Brain microvascular endothelial cell (primary cell): ENCODE results near the gene PDE3A.

Experiments
- DNase-seq: peaks from one replicate; pipeline ENCODE4 v3.0.0-alpha.2; 2020
- H3K27ac ChIP-seq: fragments of 250-450 bp; sonication (Bioruptor Pico); 2 replicates; pipeline ENCODE4 v1.5.1; 2020; ENCODE audit warnings: mild to moderate bottlenecking, moderate library complexity
- H3K27me3 ChIP-seq: fragments of 250-450 bp; sonication (Bioruptor Pico); replicated peaks from 2 replicates; pipeline ENCODE4 v1.5.1; 2020; ENCODE audit warnings: mild to moderate bottlenecking
- H3K36me3 ChIP-seq: fragments of 250-450 bp; sonication (Bioruptor Pico); replicated peaks from 2 replicates; pipeline ENCODE4 v1.5.1; 2020; ENCODE audit warnings: mild to moderate bottlenecking
- H3K4me3 ChIP-seq: 2 replicates; pipeline ENCODE4 v1.5.1; 2011; ENCODE audit warnings: low read depth, mild to moderate bottlenecking, control low read depth, low read length, moderate library complexity
- in situ Hi-C: cut with HindIII; loops from 2 replicates; pipeline ENCODE4 v1.10.0; 2017; ENCODE audit warnings: low sequenced_read_pairs, low pct_ligation_motif_present
- TF ChIP-seq, protein P1 (sequence below): IDR thresholded peaks from 2 replicates; pipeline ENCODE4 v1.5.1; 2011; ENCODE audit warnings: low read depth, mild to moderate bottlenecking, moderate library complexity, low read length, control low read depth, inconsistent platforms; ENCODE audit errors: missing control alignments

Gene PDE3A

GRCh38 chr12:20514598-20514997 is 146.3 kb downstream of the PDE3A start:
- Histone ChIP-seq H3K27ac (no peak overlapping the region), H3K4me3 (no peak overlapping the region), H3K36me3 (no peaks in the 10 kb centered on the region), H3K27me3 (no peaks in the 10 kb centered on the region)
- DNase-seq, result no peak
- in situ Hi-C loops, result no loop called here
- TF ChIP-seq, protein P1, sequence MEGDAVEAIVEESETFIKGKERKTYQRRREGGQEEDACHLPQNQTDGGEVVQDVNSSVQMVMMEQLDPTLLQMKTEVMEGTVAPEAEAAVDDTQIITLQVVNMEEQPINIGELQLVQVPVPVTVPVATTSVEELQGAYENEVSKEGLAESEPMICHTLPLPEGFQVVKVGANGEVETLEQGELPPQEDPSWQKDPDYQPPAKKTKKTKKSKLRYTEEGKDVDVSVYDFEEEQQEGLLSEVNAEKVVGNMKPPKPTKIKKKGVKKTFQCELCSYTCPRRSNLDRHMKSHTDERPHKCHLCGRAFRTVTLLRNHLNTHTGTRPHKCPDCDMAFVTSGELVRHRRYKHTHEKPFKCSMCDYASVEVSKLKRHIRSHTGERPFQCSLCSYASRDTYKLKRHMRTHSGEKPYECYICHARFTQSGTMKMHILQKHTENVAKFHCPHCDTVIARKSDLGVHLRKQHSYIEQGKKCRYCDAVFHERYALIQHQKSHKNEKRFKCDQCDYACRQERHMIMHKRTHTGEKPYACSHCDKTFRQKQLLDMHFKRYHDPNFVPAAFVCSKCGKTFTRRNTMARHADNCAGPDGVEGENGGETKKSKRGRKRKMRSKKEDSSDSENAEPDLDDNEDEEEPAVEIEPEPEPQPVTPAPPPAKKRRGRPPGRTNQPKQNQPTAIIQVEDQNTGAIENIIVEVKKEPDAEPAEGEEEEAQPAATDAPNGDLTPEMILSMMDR, result no peak

- TF ChIP-seq, protein P1, result no peak
- no peak overlapping the region for H3K27ac ChIP-seq
- H3K27me3 ChIP-seq, result no peaks in the 10 kb centered on the region
- H3K36me3 ChIP-seq, result no peaks in the 10 kb centered on the region
- in situ Hi-C loops, result no loop called here
- no peak for DNase-seq
- no peak overlapping the region for H3K4me3 ChIP-seq
Measured at GRCh38 chr12:20520532-20520931, 152.2 kb downstream of the PDE3A start.

- H3K4me3 ChIP-seq, result no peak overlapping the region
- in situ Hi-C loops, result no loop called here
- no peaks in the 10 kb centered on the region for H3K36me3 ChIP-seq
- no peaks in the 10 kb centered on the region for H3K27me3 ChIP-seq
- peak overlapping the region; percentile 14 for H3K27ac ChIP-seq
- DNase-seq, result no peak
- TF ChIP-seq, protein P1, result no peak
Measured at GRCh38 chr12:20523658-20524057, 155.3 kb downstream of the PDE3A start.

DNA sequence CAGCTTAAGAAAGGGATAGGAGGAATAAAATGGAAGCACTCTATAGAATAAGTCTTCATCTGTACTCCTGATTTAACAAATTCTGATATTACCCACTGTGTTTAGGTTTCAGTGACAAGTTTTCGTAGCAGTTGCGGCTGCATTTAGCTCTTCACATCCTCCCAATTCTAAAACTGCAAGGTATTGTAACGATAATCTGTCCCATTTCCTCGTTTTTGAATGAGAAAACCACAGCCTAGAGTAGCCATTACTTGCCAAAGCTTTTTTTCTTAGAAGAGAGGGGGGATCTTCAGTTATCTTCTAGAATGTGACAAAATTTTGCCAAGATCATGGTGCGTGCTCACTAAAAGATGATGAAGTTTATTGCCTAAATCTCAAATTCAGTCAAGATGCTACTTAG is 155.8 kb downstream of the PDE3A start:
- no peaks in the 10 kb centered on the region for H3K36me3 ChIP-seq
- TF ChIP-seq, protein P1, result no peak
- DNase-seq, result no peak
- no peaks in the 10 kb centered on the region for H3K27me3 ChIP-seq
- peak overlapping the region; percentile 11 for H3K27ac ChIP-seq
- H3K4me3 ChIP-seq, result no peak overlapping the region
- in situ Hi-C loops, result no loop called here

DNA sequence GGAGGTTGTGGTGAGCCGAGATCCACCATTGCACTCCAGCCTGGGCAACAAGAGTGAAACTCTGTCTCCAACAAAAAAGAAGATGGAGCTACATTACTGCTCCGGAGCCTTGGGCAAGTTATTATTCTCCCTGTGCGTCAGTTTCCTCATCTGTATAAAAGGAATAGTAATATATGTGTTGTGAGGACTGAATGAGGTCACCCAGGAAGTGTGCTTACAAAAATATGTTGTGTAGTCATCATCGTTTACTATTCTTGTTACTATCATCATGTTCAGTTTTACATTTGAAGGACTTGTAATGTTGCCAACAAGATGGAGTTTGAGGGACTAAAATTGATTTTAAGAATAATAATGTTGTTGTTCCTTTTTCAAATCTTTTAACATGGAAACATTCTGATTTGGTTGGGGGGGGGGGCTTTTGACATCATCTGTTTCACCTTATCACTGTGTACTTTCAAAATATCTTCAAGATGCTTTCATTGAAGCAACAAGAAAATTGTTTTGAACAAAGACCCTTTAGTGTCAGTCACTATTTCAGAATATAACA is 156.8 kb downstream of the PDE3A start:
- peak overlapping the region; percentile 58 for H3K27ac ChIP-seq
- DNase-seq, result peak; percentile 53
- H3K36me3 ChIP-seq, result no peaks in the 10 kb centered on the region
- H3K27me3 ChIP-seq, result no peaks in the 10 kb centered on the region
- H3K4me3 ChIP-seq, result no peak overlapping the region
- TF ChIP-seq, protein P1, result no peak
- in situ Hi-C loops, result no loop called here
